ENCODE results near the gene ARID4A. TPM values are rescaled to one million over a fixed set of nuclear protein-coding genes. Genes with fewer than 3 reads are reported as not detected.
A peak's percentile ranks its signal among the peaks of the same experiment; 100 is the strongest.

ARID4A gene
- polyA plus RNA-seq, 2 of the 4 experiments (the other 2 are of a cell fraction), result 9.0 to 15.1 TPM

DNA sequence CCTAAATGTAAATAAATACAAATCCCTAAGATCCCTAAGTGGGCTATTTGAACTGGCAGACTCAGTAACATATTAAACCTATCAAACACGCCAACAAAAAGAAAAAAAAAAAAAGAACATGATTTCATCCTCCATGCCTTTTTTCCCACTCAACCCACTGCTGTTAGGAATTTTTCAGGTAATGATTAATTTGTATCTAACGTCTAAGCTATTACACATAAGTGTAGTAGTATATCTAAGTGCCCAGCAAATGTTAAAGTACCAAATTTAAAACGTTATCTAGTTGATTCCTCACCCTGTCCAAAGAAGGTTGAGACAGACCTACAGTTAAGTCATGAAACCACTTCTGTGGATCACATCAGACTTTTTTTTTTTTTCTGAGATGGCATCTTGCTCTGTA, 16.4 kb upstream of the ARID4A start:
- no peak for FAIRE-seq
- POLR2A ChIA-PET, result interaction anchor here (2.6 kb wide), 1 partner anchor 16 kb away, joined by 9 read pairs; the partner anchor contains the start of gene ARID4A
- ATAC-seq, result peak; percentile 41 to 54; a peak in 4 of 6 replicates
- peak in 1 of 2 experiments; percentile 18 for DNase-seq (ENCODE audit: low read depth in 1 of 2, low spot score in 1 of 2)
- TF ChIP-seq KDM1A (IDR thresholded peaks at IDR 0.05; ENCODE audit: low read depth), result no peak
- TF ChIP-seq TP53 (CRISPR knock-in tag; IDR thresholded peaks at IDR 0.05), result no peak
- TF ChIP-seq JUN (IDR thresholded peaks at IDR 0.05), result no peak
- no peak for TF ChIP-seq MYC (IDR thresholded peaks at IDR 0.05; ENCODE audit: borderline replicate concordance, low read length)
- TF ChIP-seq CEBPB (IDR thresholded peaks at IDR 0.05), result no peak
- no peak for TF ChIP-seq KDM5A (IDR thresholded peaks at IDR 0.05)
- CTCF ChIA-PET, result interaction anchor here (1.3 kb wide), 1 partner anchor 37 kb away, joined by 3 read pairs; the partner anchor contains the start of gene PSMA3
- WGBS (ENCODE audit: missing lambda C conversion rate), result 13% methylated on average over 3 of the region's 3 CpGs
- peak overlapping the region; percentile 4 to 62; a peak in 4 of 6 replicates for H3K27ac ChIP-seq
- H3K4me3 ChIP-seq, result no peak overlapping the region
- H3K4me2 ChIP-seq, result peak overlapping the region; percentile 64
- H3K9me3 ChIP-seq, result no peaks in the 10 kb centered on the region
- H3K4me1 ChIP-seq, result peaks cover 44% of the 10 kb centered on the region

DNA sequence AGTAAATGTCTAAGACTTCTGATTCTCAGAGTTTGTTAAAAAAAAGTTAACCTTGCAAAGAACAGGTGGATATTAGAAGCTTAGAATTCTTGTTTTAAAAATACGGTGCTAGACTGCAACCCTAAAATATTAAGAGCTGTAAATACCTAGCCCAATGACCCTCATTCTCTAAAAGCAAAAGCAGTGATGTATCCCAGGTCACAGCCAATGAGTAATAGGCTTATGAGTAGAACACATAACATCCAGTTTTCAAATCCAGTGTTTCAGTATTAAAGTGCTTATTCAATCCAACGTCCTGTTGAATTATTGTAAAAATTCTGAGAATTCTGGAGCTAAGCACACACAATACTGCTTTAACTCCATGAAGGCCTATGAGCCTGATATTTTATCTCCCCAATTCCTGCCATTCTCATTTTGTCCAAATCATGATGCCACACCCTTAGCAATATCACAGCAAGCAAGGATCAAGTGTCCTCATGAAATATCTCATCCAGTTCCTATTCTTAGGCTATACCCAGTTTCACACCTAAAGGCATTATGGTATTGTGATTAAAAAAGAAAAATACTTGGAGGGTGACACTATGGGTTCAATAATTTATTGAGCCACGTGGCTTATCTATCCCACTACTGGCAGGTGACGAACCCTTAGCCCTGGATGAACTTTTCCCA, 15.3 kb upstream of the ARID4A start:
- no peak overlapping the region for H3K4me3 ChIP-seq
- no peak for TF ChIP-seq HEYL (CRISPR knock-in tag; IDR thresholded peaks at IDR 0.05)
- TF ChIP-seq, protein P1, sequence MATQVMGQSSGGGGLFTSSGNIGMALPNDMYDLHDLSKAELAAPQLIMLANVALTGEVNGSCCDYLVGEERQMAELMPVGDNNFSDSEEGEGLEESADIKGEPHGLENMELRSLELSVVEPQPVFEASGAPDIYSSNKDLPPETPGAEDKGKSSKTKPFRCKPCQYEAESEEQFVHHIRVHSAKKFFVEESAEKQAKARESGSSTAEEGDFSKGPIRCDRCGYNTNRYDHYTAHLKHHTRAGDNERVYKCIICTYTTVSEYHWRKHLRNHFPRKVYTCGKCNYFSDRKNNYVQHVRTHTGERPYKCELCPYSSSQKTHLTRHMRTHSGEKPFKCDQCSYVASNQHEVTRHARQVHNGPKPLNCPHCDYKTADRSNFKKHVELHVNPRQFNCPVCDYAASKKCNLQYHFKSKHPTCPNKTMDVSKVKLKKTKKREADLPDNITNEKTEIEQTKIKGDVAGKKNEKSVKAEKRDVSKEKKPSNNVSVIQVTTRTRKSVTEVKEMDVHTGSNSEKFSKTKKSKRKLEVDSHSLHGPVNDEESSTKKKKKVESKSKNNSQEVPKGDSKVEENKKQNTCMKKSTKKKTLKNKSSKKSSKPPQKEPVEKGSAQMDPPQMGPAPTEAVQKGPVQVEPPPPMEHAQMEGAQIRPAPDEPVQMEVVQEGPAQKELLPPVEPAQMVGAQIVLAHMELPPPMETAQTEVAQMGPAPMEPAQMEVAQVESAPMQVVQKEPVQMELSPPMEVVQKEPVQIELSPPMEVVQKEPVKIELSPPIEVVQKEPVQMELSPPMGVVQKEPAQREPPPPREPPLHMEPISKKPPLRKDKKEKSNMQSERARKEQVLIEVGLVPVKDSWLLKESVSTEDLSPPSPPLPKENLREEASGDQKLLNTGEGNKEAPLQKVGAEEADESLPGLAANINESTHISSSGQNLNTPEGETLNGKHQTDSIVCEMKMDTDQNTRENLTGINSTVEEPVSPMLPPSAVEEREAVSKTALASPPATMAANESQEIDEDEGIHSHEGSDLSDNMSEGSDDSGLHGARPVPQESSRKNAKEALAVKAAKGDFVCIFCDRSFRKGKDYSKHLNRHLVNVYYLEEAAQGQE (IDR thresholded peaks at IDR 0.05), result no peak
- TF ChIP-seq RNF2 (IDR thresholded peaks at IDR 0.05; ENCODE audit: borderline replicate concordance, low read depth), result no peak
- no peak for TF ChIP-seq HOXB13 (CRISPR knock-in tag; IDR thresholded peaks at IDR 0.05; ENCODE audit: low read depth)
- TF ChIP-seq CEBPB (IDR thresholded peaks at IDR 0.05), result no peak
- no peak for TF ChIP-seq CHD2 (IDR thresholded peaks at IDR 0.05; ENCODE audit: low read length, partially characterized antibody)
- no peak for TF ChIP-seq RFX5 (IDR thresholded peaks at IDR 0.05)
- no peak for TF ChIP-seq HOXB5 (CRISPR knock-in tag; IDR thresholded peaks at IDR 0.05)
- no peak for TF ChIP-seq ZC3H11A (IDR thresholded peaks at IDR 0.05)
- no peak for TF ChIP-seq JUN (IDR thresholded peaks at IDR 0.05)
- TF ChIP-seq, protein P2, sequence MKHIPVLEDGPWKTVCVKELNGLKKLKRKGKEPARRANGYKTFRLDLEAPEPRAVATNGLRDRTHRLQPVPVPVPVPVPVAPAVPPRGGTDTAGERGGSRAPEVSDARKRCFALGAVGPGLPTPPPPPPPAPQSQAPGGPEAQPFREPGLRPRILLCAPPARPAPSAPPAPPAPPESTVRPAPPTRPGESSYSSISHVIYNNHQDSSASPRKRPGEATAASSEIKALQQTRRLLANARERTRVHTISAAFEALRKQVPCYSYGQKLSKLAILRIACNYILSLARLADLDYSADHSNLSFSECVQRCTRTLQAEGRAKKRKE (CRISPR knock-in tag; IDR thresholded peaks at IDR 0.05; ENCODE audit: low read depth), result no peak
- no peak for TF ChIP-seq RARB (CRISPR knock-in tag; IDR thresholded peaks at IDR 0.05)
- TF ChIP-seq, protein P3, sequence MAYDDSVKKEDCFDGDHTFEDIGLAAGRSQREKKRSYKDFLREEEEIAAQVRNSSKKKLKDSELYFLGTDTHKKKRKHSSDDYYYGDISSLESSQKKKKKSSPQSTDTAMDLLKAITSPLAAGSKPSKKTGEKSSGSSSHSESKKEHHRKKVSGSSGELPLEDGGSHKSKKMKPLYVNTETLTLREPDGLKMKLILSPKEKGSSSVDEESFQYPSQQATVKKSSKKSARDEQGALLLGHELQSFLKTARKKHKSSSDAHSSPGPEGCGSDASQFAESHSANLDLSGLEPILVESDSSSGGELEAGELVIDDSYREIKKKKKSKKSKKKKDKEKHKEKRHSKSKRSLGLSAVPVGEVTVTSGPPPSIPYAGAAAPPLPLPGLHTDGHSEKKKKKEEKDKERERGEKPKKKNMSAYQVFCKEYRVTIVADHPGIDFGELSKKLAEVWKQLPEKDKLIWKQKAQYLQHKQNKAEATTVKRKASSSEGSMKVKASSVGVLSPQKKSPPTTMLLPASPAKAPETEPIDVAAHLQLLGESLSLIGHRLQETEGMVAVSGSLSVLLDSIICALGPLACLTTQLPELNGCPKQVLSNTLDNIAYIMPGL (CRISPR knock-in tag; IDR thresholded peaks at IDR 0.05; ENCODE audit: borderline replicate concordance), result no peak
- peaks cover 44% of the 10 kb centered on the region for H3K4me1 ChIP-seq
- no peak for ATAC-seq
- FAIRE-seq, result no peak
- no peak for DNase-seq (ENCODE audit: low read depth in 1 of 2, low spot score in 1 of 2)
- ChIA-PET POLR2A (no interaction called here), CTCF (no interaction called here)
- peak overlapping the region; percentile 64; the same call in 1 of the 3 replicates for H3K4me2 ChIP-seq
- H3K27ac ChIP-seq, result no peak overlapping the region
- WGBS (ENCODE audit: missing lambda C conversion rate), result 78% methylated on average over 4 of the region's 4 CpGs
- H3K9me3 ChIP-seq, result no peaks in the 10 kb centered on the region
